ENCODE measurements around the gene DNAH10.

DNAH10 gene

GRCh38 chr12:123859035-123859434 is 96.9 kb downstream of the DNAH10 start:
- no peak for ATAC-seq (ENCODE audit: low read depth)
- Histone ChIP-seq H3K27me3 (ENCODE audit: insufficient read depth, poor library complexity, severe bottlenecking) (no peaks in the 10 kb centered on the region), H3K9me3 (ENCODE audit: severe bottlenecking) (no peaks in the 10 kb centered on the region), H3K4me3 (ENCODE audit: severe bottlenecking) (no peak overlapping the region), H3K36me3 (ENCODE audit: low read depth) (no peaks in the 10 kb centered on the region), H3K4me1 (ENCODE audit: insufficient read depth, poor library complexity, severe bottlenecking) (no peaks in the 10 kb centered on the region), H3K27ac (ENCODE audit: poor library complexity, severe bottlenecking) (no peak overlapping the region)
- DNase-seq (ENCODE audit: low spot score) = no peak
- no peak for TF ChIP-seq CTCF (IDR thresholded peaks at IDR 0.05; ENCODE audit: poor library complexity, severe bottlenecking)

- no peak for DNase-seq (ENCODE audit: low spot score)
- Histone ChIP-seq H3K4me3 (ENCODE audit: severe bottlenecking) (no peak overlapping the region), H3K9me3 (ENCODE audit: severe bottlenecking) (no peaks in the 10 kb centered on the region), H3K36me3 (ENCODE audit: low read depth) (no peaks in the 10 kb centered on the region), H3K27ac (ENCODE audit: poor library complexity, severe bottlenecking) (no peak overlapping the region), H3K4me1 (ENCODE audit: insufficient read depth, poor library complexity, severe bottlenecking) (no peaks in the 10 kb centered on the region), H3K27me3 (ENCODE audit: insufficient read depth, poor library complexity, severe bottlenecking) (no peaks in the 10 kb centered on the region)
- TF ChIP-seq CTCF (IDR thresholded peaks at IDR 0.05; ENCODE audit: poor library complexity, severe bottlenecking) = no peak
- no peak for ATAC-seq (ENCODE audit: low read depth)
Observed at GRCh38 chr12:123860377-123860776, 98.3 kb downstream of the DNAH10 start.

DNA sequence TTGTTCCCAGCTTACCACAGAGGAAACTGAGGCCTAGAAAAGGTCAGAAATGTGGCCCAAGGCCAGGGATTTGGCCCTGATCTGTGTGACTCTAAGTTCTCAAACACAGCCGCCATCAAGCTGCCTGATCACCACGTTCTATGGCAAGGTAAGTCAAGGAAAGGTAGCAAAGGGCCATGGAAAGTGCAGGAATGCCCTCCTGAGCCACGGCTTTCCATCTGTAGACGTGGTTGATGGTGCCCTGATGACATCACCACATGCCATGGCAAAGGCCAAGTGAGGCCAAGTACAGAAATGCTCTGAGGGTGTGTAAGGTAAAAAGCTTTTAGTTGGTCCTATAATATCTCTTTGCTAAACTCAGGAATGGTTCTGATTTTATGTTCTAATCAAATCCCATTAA is 99.3 kb downstream of the DNAH10 start:
- no peak for TF ChIP-seq CTCF (IDR thresholded peaks at IDR 0.05; ENCODE audit: poor library complexity, severe bottlenecking)

DNA sequence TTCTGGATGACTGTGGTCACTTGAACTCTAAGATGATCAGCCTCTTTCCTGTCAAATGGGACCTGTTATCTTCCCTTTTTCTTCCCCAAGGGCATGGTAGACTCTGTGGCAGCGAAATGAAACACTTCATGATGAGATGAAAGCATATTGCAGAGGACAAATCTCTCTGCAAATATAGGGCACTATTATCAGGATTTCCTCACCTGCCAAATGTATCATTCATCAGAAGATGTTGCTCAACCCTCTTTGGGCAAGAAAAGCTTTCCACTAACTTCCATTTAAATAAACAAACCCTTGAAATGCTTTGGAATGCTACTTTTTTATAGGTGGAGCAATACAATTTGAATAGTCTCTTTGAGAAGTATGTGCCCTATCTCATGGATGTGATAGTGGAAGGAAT is 105.0 kb downstream of the DNAH10 start:
- H3K27ac ChIP-seq (ENCODE audit: poor library complexity, severe bottlenecking) = no peak overlapping the region
- DNase-seq (ENCODE audit: low spot score) (no peak), ATAC-seq (ENCODE audit: low read depth) (no peak)
- no peaks in the 10 kb centered on the region for H3K4me1 ChIP-seq (ENCODE audit: insufficient read depth, poor library complexity, severe bottlenecking)
- TF ChIP-seq CTCF (IDR thresholded peaks at IDR 0.05; ENCODE audit: poor library complexity, severe bottlenecking) = no peak
- H3K36me3 ChIP-seq (ENCODE audit: low read depth) = no peaks in the 10 kb centered on the region
- H3K4me3 ChIP-seq (ENCODE audit: severe bottlenecking) = no peak overlapping the region
- H3K9me3 ChIP-seq (ENCODE audit: severe bottlenecking) = no peaks in the 10 kb centered on the region
- peaks cover 8% of the 10 kb centered on the region for H3K27me3 ChIP-seq (ENCODE audit: insufficient read depth, poor library complexity, severe bottlenecking)

More for the DNA sequence above, 99.3 kb downstream of the DNAH10 start:
- DNase-seq (ENCODE audit: low spot score) (peak; percentile 6), ATAC-seq (ENCODE audit: low read depth) (no peak)
- Histone ChIP-seq H3K27me3 (ENCODE audit: insufficient read depth, poor library complexity, severe bottlenecking) (no peaks in the 10 kb centered on the region), H3K4me3 (ENCODE audit: severe bottlenecking) (no peak overlapping the region), H3K9me3 (ENCODE audit: severe bottlenecking) (no peaks in the 10 kb centered on the region), H3K36me3 (ENCODE audit: low read depth) (no peaks in the 10 kb centered on the region), H3K4me1 (ENCODE audit: insufficient read depth, poor library complexity, severe bottlenecking) (no peaks in the 10 kb centered on the region), H3K27ac (ENCODE audit: poor library complexity, severe bottlenecking) (no peak overlapping the region)

DNA sequence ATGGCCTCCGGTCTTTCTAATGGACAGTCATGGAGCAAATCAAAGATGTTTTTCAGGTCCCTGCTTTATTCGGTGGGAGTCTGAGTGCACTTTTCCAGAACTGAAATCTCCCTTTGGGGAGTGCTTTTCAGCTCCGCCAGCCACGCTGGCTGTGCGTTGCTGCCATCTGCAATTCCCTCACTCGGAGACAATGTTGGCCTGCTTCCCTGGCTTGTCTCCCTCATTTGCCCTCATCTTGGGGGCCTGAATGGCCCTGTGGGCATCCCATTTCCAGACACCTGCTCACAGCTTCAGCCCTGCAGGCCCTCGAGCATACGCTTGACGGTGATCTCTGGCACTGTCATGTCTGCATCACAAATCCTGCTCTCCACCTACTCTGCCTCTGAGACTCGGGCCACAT is 106.7 kb downstream of the DNAH10 start:
- H3K27me3 ChIP-seq (ENCODE audit: insufficient read depth, poor library complexity, severe bottlenecking) = peaks cover 11% of the 10 kb centered on the region
- no peaks in the 10 kb centered on the region for H3K9me3 ChIP-seq (ENCODE audit: severe bottlenecking)
- no peak overlapping the region for H3K27ac ChIP-seq (ENCODE audit: poor library complexity, severe bottlenecking)
- no peak overlapping the region for H3K4me3 ChIP-seq (ENCODE audit: severe bottlenecking)
- DNase-seq (ENCODE audit: low spot score) (peak; percentile 9), ATAC-seq (ENCODE audit: low read depth) (no peak)
- no peaks in the 10 kb centered on the region for H3K36me3 ChIP-seq (ENCODE audit: low read depth)
- no peaks in the 10 kb centered on the region for H3K4me1 ChIP-seq (ENCODE audit: insufficient read depth, poor library complexity, severe bottlenecking)
- no peak for TF ChIP-seq CTCF (IDR thresholded peaks at IDR 0.05; ENCODE audit: poor library complexity, severe bottlenecking)
